GM20000 (cell line): ENCODE data around the gene WWOX.
A peak's percentile ranks its signal among the peaks of the same experiment; 100 is the strongest.

ENCODE experiments used
- DNase-seq: peaks from one replicate; pipeline ENCODE4 v3.0.0; 2012; ENCODE audit warnings: low spot score
- CTCF ChIP-seq: IDR thresholded peaks from 2 replicates; pipeline ENCODE4 v1.5.1; 2012; ENCODE audit warnings: mild to moderate bottlenecking, control low read depth; ENCODE audit errors: extremely low read depth, missing control alignments

The WWOX gene

GRCh38 chr16:78502812-78503350 lies 403.4 kb downstream of the WWOX start:
- DNase-seq: no peak
- TF ChIP-seq CTCF: no peak

DNA sequence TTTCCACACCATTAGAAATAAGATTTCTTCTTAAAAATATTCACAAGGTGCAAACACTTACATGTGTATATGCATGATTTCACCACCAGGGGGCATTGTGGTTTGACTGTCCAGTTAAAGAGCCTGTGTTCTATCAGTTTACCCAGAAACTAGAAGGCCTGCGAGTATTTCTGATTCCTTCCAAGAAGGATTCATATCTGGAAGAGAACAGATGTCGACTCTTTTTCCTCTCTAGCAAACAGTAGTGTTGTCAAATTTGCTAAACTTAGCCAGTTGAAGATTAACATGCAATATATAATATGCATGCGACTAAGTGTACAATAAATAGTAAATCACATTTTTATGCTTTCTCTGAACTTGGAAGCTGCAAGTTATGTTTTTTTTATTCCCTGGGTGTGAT lies 404.1 kb downstream of the WWOX start:
- TF ChIP-seq CTCF: peak; percentile 37
- peak; percentile 32 for DNase-seq

DNA sequence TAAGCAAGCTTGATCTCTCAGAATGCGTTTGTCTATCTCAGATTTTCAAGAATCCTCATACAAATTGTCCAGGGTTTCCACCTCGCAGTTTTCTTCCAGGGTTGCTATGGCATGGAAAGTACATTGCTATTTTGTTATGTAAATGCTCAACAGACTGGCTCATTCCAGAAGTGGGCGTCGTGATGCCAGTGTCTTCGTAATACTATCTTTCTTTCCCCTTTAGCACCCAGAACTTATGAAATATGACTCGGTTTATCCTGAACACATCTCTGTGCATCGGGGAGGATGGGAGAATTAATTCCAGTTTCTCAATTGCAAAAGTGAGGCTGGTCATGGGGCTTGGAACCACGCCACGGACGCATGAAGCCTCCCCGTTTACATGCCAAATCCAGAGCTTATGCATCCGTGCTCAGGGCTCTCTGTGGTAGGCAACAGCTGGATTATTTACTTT lies 405.0 kb downstream of the WWOX start:
- no peak for DNase-seq
- TF ChIP-seq CTCF: no peak

GRCh38 chr16:78505036-78505435 lies 405.6 kb downstream of the WWOX start:
- no peak for TF ChIP-seq CTCF

GRCh38 chr16:78505544-78506366 lies 406.3 kb downstream of the WWOX start:
- TF ChIP-seq CTCF: no peak
- no peak for DNase-seq

More at GRCh38 chr16:78505036-78505435, 405.6 kb downstream of the WWOX start:
- DNase-seq: no peak

GRCh38 chr16:78506367-78507193 lies 407.1 kb downstream of the WWOX start:
- TF ChIP-seq CTCF: no peak
- no peak for DNase-seq

- DNase-seq: no peak
- no peak for TF ChIP-seq CTCF
Observed at GRCh38 chr16:78507576-78507975, 408.1 kb downstream of the WWOX start.
